ENCODE results near the gene TJP3.

GRCh38 chr19:3684817-3685410 is 23.3 kb upstream of the TJP3 start:
- TF ChIP-seq POLR2A (IDR thresholded peaks at IDR 0.05; ENCODE audit: low read length): no peak
- TF ChIP-seq GATA1 (IDR thresholded peaks at IDR 0.05; ENCODE audit: low read depth, low read length): no peak

Measured in erythroblast (primary cell).